GM12878 (cell line): ENCODE results near the gene DST. TPM values are rescaled to one million over a fixed set of nuclear protein-coding genes. Genes with fewer than 3 reads are reported as not detected.

Experiments used
- ATAC-seq: fragments of 200-7000 bp; cut with Tn5 transposase; 3 replicates; pipeline ENCODE4 v1.9.1; 2020; ENCODE audit warnings: mild to moderate bottlenecking, moderate library complexity
- BruUV-seq: library from RNA; stranded (reverse); fragments of 400-500 nt; replicated peaks from 2 replicates; lab custom pipeline; 2021; lab: Mats Ljungman, UMichigan
- CTCF ChIA-PET: fragments of 300-600 bp; sonication (Branson Sonifier 250); formaldehyde crosslinking; extraction: SDS; loops from one replicate; lab custom pipeline; 2021; ENCODE audit warnings: inconsistent platforms; lab: Yijun Ruan, JAX
- POLR2A ChIA-PET: fragments of 350-600 bp; formaldehyde crosslinking; extraction: SDS; loops from one replicate; lab custom pipeline; 2021; ENCODE audit warnings: inconsistent platforms; lab: Charles Lee
- RAD21 ChIA-PET: fragments of 300-600 bp; sonication (Branson Sonifier 250); formaldehyde crosslinking; loops from one replicate; lab custom pipeline; 2023; ENCODE audit warnings: antibody characterized with exemption; ENCODE audit not compliant: unreplicated experiment; lab: Charles Lee
- SMC1A ChIA-PET: fragments of 300-600 bp; sonication (Branson Sonifier 250); formaldehyde crosslinking; loops from one replicate; lab custom pipeline; 2023; ENCODE audit not compliant: unreplicated experiment, uncharacterized antibody; lab: Charles Lee
- DNase-seq: peaks from one replicate; pipeline ENCODE4 v3.0.0-alpha.2; 2011; ENCODE audit warnings: low read depth, low spot score
- FAIRE-seq: peaks from 3 replicates; lab custom pipeline; 2011; peaks lifted over from hg19 to GRCh38; lab: Jason Lieb, UNC
- H2AFZ ChIP-seq: 2 replicates; pipeline ENCODE4 v1.6.0; 2011; ENCODE audit warnings: low read depth, low read length, control low read depth; ENCODE audit not compliant: control insufficient read depth
- H3K27ac ChIP-seq: 2 replicates; pipeline ENCODE4 v1.5.1; 2011; ENCODE audit warnings: control low read depth; ENCODE audit not compliant: control insufficient read depth, insufficient read depth
- H3K27me3 ChIP-seq, 2 experiments: replicated peaks in 1 of 2; 2 replicates each; pipeline versions ENCODE4 v1.6.0 to v1.6.1; 2011; ENCODE audit warnings: low read length in 1 of 2; ENCODE audit not compliant: control insufficient read depth in 2 of 2, insufficient read depth in 2 of 2
- H3K36me3 ChIP-seq, 2 experiments: 2 replicates each; pipeline ENCODE4 v1.5.1; 2011; ENCODE audit warnings: low read length in 1 of 2; ENCODE audit not compliant: control insufficient read depth in 2 of 2, insufficient read depth in 2 of 2
- H3K4me1 ChIP-seq: 2 replicates; pipeline ENCODE4 v1.6.1; 2011; ENCODE audit warnings: mild to moderate bottlenecking, low read length, moderate library complexity, mixed read lengths; ENCODE audit not compliant: control insufficient read depth, insufficient read depth
- H3K4me2 ChIP-seq: 2 replicates; pipeline ENCODE4 v1.6.0; 2011; ENCODE audit warnings: control low read depth; ENCODE audit not compliant: control insufficient read depth, insufficient read depth
- H3K4me3 ChIP-seq: fragments of 200-600 bp; sonication (generic); 2 replicates; pipeline ENCODE4 v1.5.1; 2016
- H3K79me2 ChIP-seq: 2 replicates; pipeline ENCODE4 v1.6.0; 2011; ENCODE audit warnings: low read length; ENCODE audit not compliant: control insufficient read depth, insufficient read depth
- H3K9ac ChIP-seq: 2 replicates; pipeline ENCODE4 v1.8.0; 2011; ENCODE audit warnings: low read length, control low read depth, mixed read lengths; ENCODE audit not compliant: control insufficient read depth, insufficient read depth
- H3K9me3 ChIP-seq: replicated peaks from 3 replicates; pipeline ENCODE4 v1.5.1; 2011; ENCODE audit warnings: mild to moderate bottlenecking, low read length; ENCODE audit not compliant: control insufficient read depth, insufficient read depth
- H4K20me1 ChIP-seq: 2 replicates; pipeline ENCODE4 v1.6.0; 2011; ENCODE audit not compliant: control insufficient read depth, insufficient read depth
- CHD2 ChIP-seq: IDR thresholded peaks from 2 replicates; pipeline ENCODE4 v1.6.1; 2011; ENCODE audit warnings: low read depth, low read length, improper control_type of control experiment, borderline replicate concordance
- PAX5 ChIP-seq: IDR thresholded peaks from 2 replicates; pipeline ENCODE4 v1.6.1; 2011; ENCODE audit warnings: low read depth, low read length, borderline replicate concordance
- SUZ12 ChIP-seq: fragments of 200-600 bp; sonication (generic); IDR thresholded peaks from one replicate; pipeline ENCODE4 v1.6.1; 2018; ENCODE audit warnings: antibody characterized with exemption, mild to moderate bottlenecking; ENCODE audit not compliant: unreplicated experiment
- ZBTB33 ChIP-seq: fragments of 450-650 bp; IDR thresholded peaks from 2 replicates; pipeline ENCODE4 v1.6.1; 2017; ENCODE audit warnings: mild to moderate bottlenecking
- WGBS: methylation state at CpG from one replicate; pipeline ENCODE4 v1.1.6; 2016; ENCODE audit warnings: low lambda C conversion rate; ENCODE audit not compliant: insufficient replicate concordance, insufficient coverage; ENCODE audit errors: missing lambda C conversion rate; 5-methylcytosine and 5-hydroxymethylcytosine counted together
- in situ Hi-C: fragments of 300-500 bp; cut with MboI; formaldehyde crosslinking; loops from 9 replicates; pipeline ENCODE4 v1.14.3; 2018; ENCODE audit warnings: mixed read lengths
- intact Hi-C: fragments of 100-400 bp; cut with micrococcal nuclease; formaldehyde crosslinking; loops from one replicate; pipeline ENCODE4 v1.14.2; 2022; ENCODE audit not compliant: unreplicated experiment
- polyA plus RNA-seq, 11 experiments: library from polyadenylated mRNA; depleted of rRNA in 4 of 11; unstranded in 6 of 11; stranded (reverse) in 5 of 11; fragments of >200 nt; fragmentation: Nextera tagmentation in 4 of 11; fragmentation: Illumina TruSeq in 1 of 11; extraction: Ambion mirVana in 4 of 11; extraction: Trizol in 1 of 11; gene quantifications; 1 replicate in 1 of 11; 2 replicates in 10 of 11; pipeline versions ENCODE4 v1.2.1 to v1.2.3, GENCODE V29; 2011 to 2016; ENCODE audit warnings: inconsistent platforms in 2 of 11, missing spikeins in 2 of 11, low read depth in 1 of 11
- total RNA-seq, 4 experiments: library from RNA; depleted of rRNA in 3 of 4; stranded (reverse); fragments of >200 nt in 3 of 4; fragmentation: Illumina TruSeq in 1 of 4; extraction: Trizol in 1 of 4; gene quantifications; 2 replicates each; pipeline versions ENCODE4 v1.2.1 to v1.2.3, GENCODE V29; 2013 to 2021

The DST gene
- total and polyA plus RNA-seq, 10 of the 15 experiments (the other 5 are each of a cell fraction or from before 2014, with no cell fraction given), result 32.1 to 156 (median 75.0) TPM

DNA sequence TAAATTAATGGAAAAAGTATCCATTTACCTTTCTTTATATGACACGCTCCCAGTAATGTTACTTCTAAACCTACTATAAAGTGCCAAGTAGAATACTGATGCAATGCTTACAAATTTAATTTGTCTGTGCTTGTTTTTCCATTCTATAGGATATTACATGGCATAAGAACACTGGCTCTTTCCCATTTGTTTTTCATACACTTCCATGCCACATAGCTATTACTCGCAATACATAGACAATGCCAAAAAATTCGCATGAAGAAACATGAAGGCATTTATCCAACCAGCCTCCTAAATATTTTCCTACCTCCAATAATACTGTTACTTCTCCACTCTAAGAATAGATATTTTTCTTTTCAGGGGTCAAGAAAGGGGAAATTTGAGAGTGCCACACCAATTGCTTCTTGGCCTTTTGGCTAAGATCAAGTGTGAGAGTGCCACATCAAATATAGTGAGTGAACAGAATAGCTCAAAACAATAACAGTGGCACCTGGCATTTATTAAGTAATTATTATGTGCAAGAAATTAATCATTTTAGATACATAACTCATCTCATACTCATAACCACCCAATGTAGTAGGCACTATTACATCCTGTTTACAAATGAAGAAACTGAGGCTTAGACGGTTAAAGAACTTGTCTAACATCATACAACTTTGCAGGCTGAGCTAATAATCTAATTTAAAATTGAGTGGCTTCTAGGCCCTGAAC lies 845 bp upstream of the DST start:
- Histone ChIP-seq H3K36me3 (peaks cover 4 to 29% of the 10 kb centered on the region in 2 experiments), H3K4me3 (no peak overlapping the region), H4K20me1 (no peaks in the 10 kb centered on the region), H3K4me2 (no peak overlapping the region), H2AFZ (no peak overlapping the region), H3K79me2 (no peaks in the 10 kb centered on the region), H3K9ac (no peak overlapping the region), H3K27ac (no peak overlapping the region), H3K4me1 (no peaks in the 10 kb centered on the region), H3K27me3 (no peaks in the 10 kb centered on the region), H3K9me3 (no peaks in the 10 kb centered on the region; the same call in 2 of the 3 replicates)
- 99% methylated on average over 4 of the region's 4 CpGs for WGBS
- ATAC-seq, result no peak
- ChIA-PET RAD21 (interaction anchor here (0.9 to 2.0 kb wide), 7 partner anchors 8 to 212 kb away, joined by 3 to 14 read pairs (median 3); no protein-coding TSS in a partner anchor), POLR2A (interaction anchor here (0.6 to 1.6 kb wide), 2 partner anchors 54 to 516 kb away, joined by 3 to 4 read pairs; no protein-coding TSS in a partner anchor), SMC1A (interaction anchor here (0.7 to 3.9 kb wide), 17 partner anchors 9 to 208 kb away, joined by 3 to 20 read pairs (median 5); no protein-coding TSS in a partner anchor), CTCF (interaction anchor here (0.6 to 2.8 kb wide), 22 partner anchors 8 to 329 kb away, joined by 3 to 21 read pairs (median 4); no protein-coding TSS in a partner anchor)
- TF ChIP-seq SUZ12 (no peak), CHD2 (no peak), PAX5 (no peak), ZBTB33 (no peak)
- DNase-seq, result no peak
- BruUV-seq, result no TSS peak
- intact Hi-C loops (loop anchor here (5.0 kb wide), 1 partner anchor 114 kb away; no protein-coding TSS in a partner anchor), in situ Hi-C loops (loop anchor here (10.0 kb wide), 1 partner anchor 201 kb away; no protein-coding TSS in a partner anchor)
- FAIRE-seq, result no peak
